Smooth muscle cell of the brain vasculature (primary cell): ENCODE measurements around the gene TM4SF20.
"Not testable (repeated sequence)": the region's sequence is repeated elsewhere in the genome, so short reads cannot be mapped to it uniquely, and the experiment has no call there.

Source experiments
- DNase-seq: peaks from one replicate; pipeline ENCODE4 v3.0.0-alpha.2; 2012; ENCODE audit warnings: low read depth, low spot score

The TM4SF20 gene

GRCh38 chr2:227398684-227399670 lies 19.9 kb upstream of the TM4SF20 start:
- no peak for DNase-seq

- DNase-seq: no peak
Observed at GRCh38 chr2:227397562-227397961, 18.5 kb upstream of the TM4SF20 start.

- DNase-seq: no peak
Observed at GRCh38 chr2:227395556-227395955, 16.4 kb upstream of the TM4SF20 start.

GRCh38 chr2:227394401-227394800 lies 15.3 kb upstream of the TM4SF20 start:
- no peak for DNase-seq

- no peak for DNase-seq
Observed at GRCh38 chr2:227390468-227391256, 11.6 kb upstream of the TM4SF20 start.

GRCh38 chr2:227389661-227390060 lies 10.6 kb upstream of the TM4SF20 start:
- no peak for DNase-seq

GRCh38 chr2:227389231-227389630 lies 10.1 kb upstream of the TM4SF20 start:
- DNase-seq: no peak

- no peak for DNase-seq
Observed at GRCh38 chr2:227388537-227389011, 9.5 kb upstream of the TM4SF20 start.

GRCh38 chr2:227387583-227387982 lies 8.5 kb upstream of the TM4SF20 start, which contains the start of gene SCYGR1:
Gene SCYGR1, minus strand, starts transcription at chr2:227387949. Its CDS starts 0 bp downstream, at chr2:227387949.
- not testable (repeated sequence) for DNase-seq

GRCh38 chr2:227386630-227387029 lies 7.5 kb upstream of the TM4SF20 start:
- DNase-seq: no peak

- no peak for DNase-seq
Observed at GRCh38 chr2:227383686-227384085, 4.6 kb upstream of the TM4SF20 start.

- DNase-seq: not testable (repeated sequence)
Observed at GRCh38 chr2:227382241-227382835, 3.2 kb upstream of the TM4SF20 start.

- DNase-seq: no peak
Observed at GRCh38 chr2:227378371-227378782, 729 bp downstream of the TM4SF20 start.

- DNase-seq: no peak
Observed at GRCh38 chr2:227377467-227378351, 1.4 kb downstream of the TM4SF20 start.

- no peak for DNase-seq
Observed at GRCh38 chr2:227376656-227377396, 2.3 kb downstream of the TM4SF20 start.

GRCh38 chr2:227374158-227374557 lies 4.9 kb downstream of the TM4SF20 start:
- DNase-seq: no peak

- DNase-seq: no peak
Observed at GRCh38 chr2:227373389-227373788, 5.7 kb downstream of the TM4SF20 start.

GRCh38 chr2:227370791-227371312 lies 8.3 kb downstream of the TM4SF20 start:
- DNase-seq: peak; percentile 17

GRCh38 chr2:227370092-227370491 lies 9.0 kb downstream of the TM4SF20 start:
- DNase-seq: no peak

GRCh38 chr2:227368574-227368973 lies 10.5 kb downstream of the TM4SF20 start:
- DNase-seq: no peak
